ENCODE measurements around the gene PNPLA3. TPM values are rescaled to one million over a fixed set of nuclear protein-coding genes. Genes with fewer than 3 reads are reported as not detected.
A peak's percentile ranks its signal among the peaks of the same experiment; 100 is the strongest.

PNPLA3 gene
- total RNA-seq, 1 donor from 2014 or later: 1.2 TPM

GRCh38 chr22:43931771-43932170, 8.2 kb downstream of the PNPLA3 start:
- Mint-ChIP-seq H3K9me3 (ENCODE audit: unreplicated experiment) (no peaks in the 10 kb centered on the region), H3K4me3 (ENCODE audit: unreplicated experiment) (no peak overlapping the region), H3K27ac (ENCODE audit: unreplicated experiment) (peak overlapping the region; percentile 35), H3K4me1 (ENCODE audit: unreplicated experiment) (no peaks in the 10 kb centered on the region), H3K36me3 (ENCODE audit: unreplicated experiment) (peaks cover 3% of the 10 kb centered on the region), H3K27me3 (ENCODE audit: unreplicated experiment) (no peaks in the 10 kb centered on the region)
- no peak for DNase-seq (ENCODE audit: extremely low spot score, unreplicated experiment)
- TF ChIP-seq CTCF (IDR thresholded peaks at IDR 0.05): no peak

GRCh38 chr22:43941449-43941848, 17.8 kb downstream of the PNPLA3 start:
- no peak for DNase-seq (ENCODE audit: extremely low spot score, unreplicated experiment)
- Mint-ChIP-seq H3K9me3 (ENCODE audit: unreplicated experiment) (peaks cover 6% of the 10 kb centered on the region), H3K4me1 (ENCODE audit: unreplicated experiment) (no peaks in the 10 kb centered on the region), H3K4me3 (ENCODE audit: unreplicated experiment) (no peak overlapping the region), H3K36me3 (ENCODE audit: unreplicated experiment) (peaks cover 16% of the 10 kb centered on the region), H3K27me3 (ENCODE audit: unreplicated experiment) (no peaks in the 10 kb centered on the region), H3K27ac (ENCODE audit: unreplicated experiment) (no peak overlapping the region)
- no peak for TF ChIP-seq CTCF (IDR thresholded peaks at IDR 0.05)

GRCh38 chr22:43944670-43945430, 21.2 kb downstream of the PNPLA3 start:
- Mint-ChIP-seq H3K36me3 (ENCODE audit: unreplicated experiment) (peaks cover 11% of the 10 kb centered on the region), H3K27me3 (ENCODE audit: unreplicated experiment) (no peaks in the 10 kb centered on the region), H3K27ac (ENCODE audit: unreplicated experiment) (no peak overlapping the region), H3K4me1 (ENCODE audit: unreplicated experiment) (no peaks in the 10 kb centered on the region), H3K9me3 (ENCODE audit: unreplicated experiment) (peaks cover 6% of the 10 kb centered on the region), H3K4me3 (ENCODE audit: unreplicated experiment) (no peak overlapping the region)
- TF ChIP-seq CTCF (IDR thresholded peaks at IDR 0.05): no peak
- no peak for DNase-seq (ENCODE audit: extremely low spot score, unreplicated experiment)

- peaks cover 6% of the 10 kb centered on the region for H3K9me3 Mint-ChIP-seq (ENCODE audit: unreplicated experiment)
- no peaks in the 10 kb centered on the region for H3K27me3 Mint-ChIP-seq (ENCODE audit: unreplicated experiment)
- no peak for DNase-seq (ENCODE audit: extremely low spot score, unreplicated experiment)
- no peak overlapping the region for H3K27ac Mint-ChIP-seq (ENCODE audit: unreplicated experiment)
- no peak overlapping the region for H3K4me3 Mint-ChIP-seq (ENCODE audit: unreplicated experiment)
- no peaks in the 10 kb centered on the region for H3K4me1 Mint-ChIP-seq (ENCODE audit: unreplicated experiment)
- peak; percentile 59 for TF ChIP-seq CTCF (IDR thresholded peaks at IDR 0.05)
- H3K36me3 Mint-ChIP-seq (ENCODE audit: unreplicated experiment): peaks cover 11% of the 10 kb centered on the region
Measured at GRCh38 chr22:43945632-43946383, 22.2 kb downstream of the PNPLA3 start.

GRCh38 chr22:43946384-43946667, 22.7 kb downstream of the PNPLA3 start:
- Mint-ChIP-seq H3K27ac (ENCODE audit: unreplicated experiment) (no peak overlapping the region), H3K9me3 (ENCODE audit: unreplicated experiment) (peaks cover 6% of the 10 kb centered on the region), H3K4me3 (ENCODE audit: unreplicated experiment) (no peak overlapping the region), H3K27me3 (ENCODE audit: unreplicated experiment) (no peaks in the 10 kb centered on the region), H3K4me1 (ENCODE audit: unreplicated experiment) (no peaks in the 10 kb centered on the region), H3K36me3 (ENCODE audit: unreplicated experiment) (peaks cover 11% of the 10 kb centered on the region)
- DNase-seq (ENCODE audit: extremely low spot score, unreplicated experiment): no peak
- TF ChIP-seq CTCF (IDR thresholded peaks at IDR 0.05): no peak

Data from osteocyte (in vitro differentiated cells).